GM18873 (cell line): ENCODE results near the gene GDPGP1.
"Not testable (repeated sequence)": the region's sequence is repeated elsewhere in the genome, so short reads cannot be mapped to it uniquely, and the experiment has no call there.

Source experiments
- ATAC-seq: cut with Tn5 transposase; IDR thresholded peaks from one replicate; pipeline ENCODE4 v1.9.1; 2021; ENCODE audit warnings: mild to moderate bottlenecking, moderate library complexity, moderate number of reproducible peaks; ENCODE audit not compliant: unreplicated experiment, low FRiP score

The GDPGP1 gene

GRCh38 chr15:90257776-90258175, 23.8 kb downstream of the GDPGP1 start:
- no peak for ATAC-seq

- peak; percentile 65 for ATAC-seq
Observed at GRCh38 chr15:90259524-90259923, 25.5 kb downstream of the GDPGP1 start.

GRCh38 chr15:90260731-90261130, 26.7 kb downstream of the GDPGP1 start:
- ATAC-seq = not testable (repeated sequence)

- ATAC-seq = no peak
Observed at GRCh38 chr15:90261811-90262210, 27.8 kb downstream of the GDPGP1 start.

- ATAC-seq = no peak
Observed at GRCh38 chr15:90262426-90262825, 28.4 kb downstream of the GDPGP1 start.

- ATAC-seq = no peak
Observed at GRCh38 chr15:90264671-90265070, 30.7 kb downstream of the GDPGP1 start.

GRCh38 chr15:90265271-90266060, 31.5 kb downstream of the GDPGP1 start, which contains the start of gene NGRN:
Gene NGRN, plus strand, starts transcription at chr15:90265672. Its CDS starts 41 bp downstream, at chr15:90265713.
- peak; percentile 95 for ATAC-seq

GRCh38 chr15:90266061-90266431, 32.0 kb downstream of the GDPGP1 start:
- no peak for ATAC-seq

- no peak for ATAC-seq
Observed at GRCh38 chr15:90266485-90266884, 32.5 kb downstream of the GDPGP1 start.

- no peak for ATAC-seq
Observed at GRCh38 chr15:90268415-90268814, 34.4 kb downstream of the GDPGP1 start.

- no peak for ATAC-seq
Observed at GRCh38 chr15:90270502-90271150, 36.6 kb downstream of the GDPGP1 start.

GRCh38 chr15:90271459-90272166, 37.6 kb downstream of the GDPGP1 start:
- no peak for ATAC-seq

- not testable (repeated sequence) for ATAC-seq
Observed at GRCh38 chr15:90278467-90278866, 44.5 kb downstream of the GDPGP1 start.

- ATAC-seq = not testable (repeated sequence)
Observed at GRCh38 chr15:90280743-90281142, 46.7 kb downstream of the GDPGP1 start.

GRCh38 chr15:90281637-90282036, 47.6 kb downstream of the GDPGP1 start:
- not testable (repeated sequence) for ATAC-seq

GRCh38 chr15:90286678-90287077, 52.7 kb downstream of the GDPGP1 start:
- ATAC-seq = no peak

- no peak for ATAC-seq
Observed at GRCh38 chr15:90287101-90287500, 53.1 kb downstream of the GDPGP1 start.

GRCh38 chr15:90287946-90288345, 53.9 kb downstream of the GDPGP1 start:
- ATAC-seq = no peak

- no peak for ATAC-seq
Observed at GRCh38 chr15:90291679-90292356, 57.8 kb downstream of the GDPGP1 start.

- not testable (repeated sequence) for ATAC-seq
Observed at GRCh38 chr15:90293040-90293810, 59.2 kb downstream of the GDPGP1 start.
